PC-3 (cell line): Measurements from ENCODE around the gene S100PBP. TPM values are rescaled to one million over a fixed set of nuclear protein-coding genes. Genes with fewer than 3 reads are reported as not detected.

Experiments
- ATAC-seq: fragments of 200-7000 bp; cut with Tn5 transposase; 2 replicates; pipeline ENCODE4 v1.9.1; 2020; ENCODE audit warnings: mild to moderate bottlenecking, moderate library complexity
- BruUV-seq: library from RNA; stranded (reverse); fragments of 400-500 nt; replicated peaks from 2 replicates; lab custom pipeline; 2021; lab: Mats Ljungman, UMichigan
- CTCF ChIA-PET: fragments of 300-600 bp; sonication (Branson Sonifier 250); formaldehyde crosslinking; loops from one replicate; lab custom pipeline; 2022; ENCODE audit warnings: antibody characterized with exemption; lab: Charles Lee
- POLR2A ChIA-PET: fragments of 300-600 bp; sonication (Branson Sonifier 250); formaldehyde crosslinking; loops from one replicate; lab custom pipeline; 2022; ENCODE audit warnings: antibody characterized with exemption; ENCODE audit not compliant: unreplicated experiment; lab: Charles Lee
- DNase-seq: peaks from one replicate; pipeline ENCODE4 v3.0.0-alpha.2; 2015
- H2AFZ ChIP-seq: fragments of 300-600 bp; sonication (generic); 2 replicates; pipeline ENCODE4 v1.6.0; 2016; ENCODE audit warnings: antibody characterized with exemption, low read length
- H3F3A ChIP-seq: fragments of 300-600 bp; sonication (generic); one replicate; pipeline ENCODE4 v1.6.0; 2017; ENCODE audit warnings: antibody characterized with exemption, low read length, control low read depth, mild to moderate bottlenecking; ENCODE audit not compliant: unreplicated experiment
- H3K27ac ChIP-seq: fragments of 300-600 bp; sonication (generic); 2 replicates; pipeline ENCODE4 v1.5.1; 2016; ENCODE audit warnings: mild to moderate bottlenecking, low read length
- H3K27me3 ChIP-seq: fragments of 300-600 bp; sonication (generic); 2 replicates; pipeline ENCODE4 v1.6.1; 2016; ENCODE audit warnings: low read length, mixed read lengths
- H3K36me3 ChIP-seq: fragments of 300-600 bp; sonication (generic); 2 replicates; pipeline ENCODE4 v1.6.1; 2016; ENCODE audit warnings: low read depth, mixed run types, low read length, mixed read lengths
- H3K4me1 ChIP-seq: fragments of 300-600 bp; sonication (generic); 2 replicates; pipeline ENCODE4 v1.5.1; 2016; ENCODE audit warnings: low read length; ENCODE audit not compliant: insufficient read depth
- H3K4me2 ChIP-seq: fragments of 300-600 bp; sonication (generic); 2 replicates; pipeline ENCODE4 v1.6.0; 2016; ENCODE audit warnings: low read length
- H3K4me3 ChIP-seq: fragments of 300-600 bp; sonication (generic); 2 replicates; pipeline ENCODE4 v1.5.1; 2016; ENCODE audit warnings: mild to moderate bottlenecking, low read length, mixed read lengths
- H3K79me2 ChIP-seq: fragments of 300-600 bp; sonication (generic); 2 replicates; pipeline ENCODE4 v1.6.1; 2017; ENCODE audit warnings: low read length, mixed read lengths
- H3K9ac ChIP-seq: fragments of 300-600 bp; sonication (generic); 2 replicates; pipeline ENCODE4 v1.6.0; 2016; ENCODE audit warnings: mild to moderate bottlenecking, low read length
- H3K9me2 ChIP-seq: fragments of 300-600 bp; sonication (generic); replicated peaks from 2 replicates; pipeline ENCODE4 v1.6.1; 2016; ENCODE audit warnings: mixed run types, low read length, mixed read lengths
- H3K9me3 ChIP-seq: fragments of 300-600 bp; sonication (generic); 2 replicates; pipeline ENCODE4 v1.6.1; 2016; ENCODE audit warnings: low read length, mixed read lengths
- H4K20me1 ChIP-seq: fragments of 300-600 bp; sonication (generic); 2 replicates; pipeline ENCODE4 v1.6.1; 2016; ENCODE audit warnings: low read length, mixed read lengths
- EZH2 ChIP-seq: fragments of 300-600 bp; sonication (generic); IDR thresholded peaks from one replicate; pipeline ENCODE4 v1.6.1; 2017; ENCODE audit warnings: antibody characterized with exemption, mild to moderate bottlenecking, low read length; ENCODE audit not compliant: unreplicated experiment
- EZH2phosphoT487 ChIP-seq: fragments of 300-600 bp; sonication (generic); IDR thresholded peaks from 2 replicates; pipeline ENCODE4 v1.6.1; 2018; ENCODE audit warnings: mild to moderate bottlenecking, antibody characterized with exemption, low read length, borderline replicate concordance
- intact Hi-C: fragments of 100-400 bp; cut with micrococcal nuclease; formaldehyde crosslinking; loops from 2 replicates; pipeline ENCODE4 v1.9.0; 2023
- total RNA-seq: library from RNA; depleted of rRNA; stranded (reverse); fragments of >200 nt; gene quantifications from 2 replicates; pipeline ENCODE4 v1.2.3, GENCODE V29; 2014
- TF ChIP-seq, protein P1 (sequence below): fragments of 300-600 bp; sonication (generic); conservative IDR thresholded peaks from 2 replicates; pipeline ENCODE4 v1.5.1; 2017; ENCODE audit warnings: antibody characterized with exemption, low read depth, mild to moderate bottlenecking, low read length

The S100PBP gene
- total RNA-seq, 1 experiment from 2014 or later: 13.2 TPM

- DNase-seq (peak; percentile 84), ATAC-seq (peak; percentile 39)
- peak overlapping the region; percentile 76 for H3K4me2 ChIP-seq
- no peaks in the 10 kb centered on the region for H3K9me2 ChIP-seq
- intact Hi-C loops: no loop called here
- peaks cover 29% of the 10 kb centered on the region for H3K79me2 ChIP-seq
- no peaks in the 10 kb centered on the region for H3K27me3 ChIP-seq
- H3K27ac ChIP-seq: peak overlapping the region; percentile 93
- peaks cover 13% of the 10 kb centered on the region; the same call in 1 of the 2 replicates for H3K36me3 ChIP-seq
- H4K20me1 ChIP-seq: 0 out of 2 replicates have a peak, but pooled peaks cover 3% of the 10 kb centered on the region
- H2AFZ ChIP-seq: no peak overlapping the region
- H3K9ac ChIP-seq: peak overlapping the region; percentile 70
- H3K9me3 ChIP-seq: no peaks in the 10 kb centered on the region
- peaks cover 31% of the 10 kb centered on the region for H3F3A ChIP-seq
- H3K4me1 ChIP-seq: peaks cover 66% of the 10 kb centered on the region
- TF ChIP-seq EZH2phosphoT487: no peak
- TF ChIP-seq, protein P1, sequence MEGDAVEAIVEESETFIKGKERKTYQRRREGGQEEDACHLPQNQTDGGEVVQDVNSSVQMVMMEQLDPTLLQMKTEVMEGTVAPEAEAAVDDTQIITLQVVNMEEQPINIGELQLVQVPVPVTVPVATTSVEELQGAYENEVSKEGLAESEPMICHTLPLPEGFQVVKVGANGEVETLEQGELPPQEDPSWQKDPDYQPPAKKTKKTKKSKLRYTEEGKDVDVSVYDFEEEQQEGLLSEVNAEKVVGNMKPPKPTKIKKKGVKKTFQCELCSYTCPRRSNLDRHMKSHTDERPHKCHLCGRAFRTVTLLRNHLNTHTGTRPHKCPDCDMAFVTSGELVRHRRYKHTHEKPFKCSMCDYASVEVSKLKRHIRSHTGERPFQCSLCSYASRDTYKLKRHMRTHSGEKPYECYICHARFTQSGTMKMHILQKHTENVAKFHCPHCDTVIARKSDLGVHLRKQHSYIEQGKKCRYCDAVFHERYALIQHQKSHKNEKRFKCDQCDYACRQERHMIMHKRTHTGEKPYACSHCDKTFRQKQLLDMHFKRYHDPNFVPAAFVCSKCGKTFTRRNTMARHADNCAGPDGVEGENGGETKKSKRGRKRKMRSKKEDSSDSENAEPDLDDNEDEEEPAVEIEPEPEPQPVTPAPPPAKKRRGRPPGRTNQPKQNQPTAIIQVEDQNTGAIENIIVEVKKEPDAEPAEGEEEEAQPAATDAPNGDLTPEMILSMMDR: no peak
- no peak for TF ChIP-seq EZH2
- H3K4me3 ChIP-seq: peak overlapping the region; percentile 44
- CTCF ChIA-PET: no interaction called here
- BruUV-seq: no TSS peak
- POLR2A ChIA-PET: no interaction called here
These were observed 20.0 kb upstream of the S100PBP start for GRCh38 chr1:32797456-32797855.

GRCh38 chr1:32798191-32798590 lies 19.3 kb upstream of the S100PBP start:
- Histone ChIP-seq H3K4me3 (peak overlapping the region; percentile 44), H3F3A (peaks cover 27% of the 10 kb centered on the region), H3K36me3 (peaks cover 13% of the 10 kb centered on the region; the same call in 1 of the 2 replicates), H3K9ac (peak overlapping the region; percentile 70), H4K20me1 (0 out of 2 replicates have a peak, but pooled peaks cover 3% of the 10 kb centered on the region), H3K9me3 (no peaks in the 10 kb centered on the region), H3K79me2 (peaks cover 26% of the 10 kb centered on the region), H3K27ac (peak overlapping the region; percentile 93), H2AFZ (no peak overlapping the region), H3K4me2 (peak overlapping the region; percentile 76), H3K27me3 (no peaks in the 10 kb centered on the region), H3K4me1 (peaks cover 68% of the 10 kb centered on the region), H3K9me2 (no peaks in the 10 kb centered on the region)
- no TSS peak for BruUV-seq
- DNase-seq: peak; percentile 97
- TF ChIP-seq EZH2: no peak
- TF ChIP-seq, protein P1: no peak
- TF ChIP-seq EZH2phosphoT487: no peak
- ATAC-seq: peak; percentile 73
- ChIA-PET CTCF (no interaction called here), POLR2A (no interaction called here)
- intact Hi-C loops: loop anchor here (2.0 kb wide), 1 partner anchor 19 kb away; the partner anchor contains the start of genes S100PBP and YARS1

- Histone ChIP-seq H3K27ac (peak overlapping the region; percentile 93), H3K27me3 (no peaks in the 10 kb centered on the region), H2AFZ (no peak overlapping the region), H3K9me2 (no peaks in the 10 kb centered on the region), H3K36me3 (peaks cover 12% of the 10 kb centered on the region; the same call in 1 of the 2 replicates), H3K4me3 (peak overlapping the region; percentile 45), H3F3A (peaks cover 27% of the 10 kb centered on the region), H3K4me2 (peak overlapping the region; percentile 76), H3K9me3 (no peaks in the 10 kb centered on the region), H3K9ac (peak overlapping the region; percentile 51), H3K79me2 (peaks cover 24% of the 10 kb centered on the region), H3K4me1 (peaks cover 68% of the 10 kb centered on the region), H4K20me1 (0 out of 2 replicates have a peak, but pooled peaks cover 3% of the 10 kb centered on the region)
- DNase-seq: peak; percentile 35
- ChIA-PET CTCF (no interaction called here), POLR2A (no interaction called here)
- ATAC-seq: peak; percentile 3; the same call in 1 of the 2 replicates
- TF ChIP-seq EZH2phosphoT487 (no peak), EZH2 (no peak)
- TF ChIP-seq, protein P1: no peak
- no TSS peak for BruUV-seq
- intact Hi-C loops: loop anchor here (2.0 kb wide), 1 partner anchor 18 kb away; the partner anchor contains the start of genes S100PBP and YARS1
These were observed 18.6 kb upstream of the S100PBP start for GRCh38 chr1:32798679-32799416.
